HAP-1 (cell line): ENCODE results near the gene RNF123.

Source experiments
- DNase-seq, 2 experiments: peaks; one replicate each; pipeline ENCODE4 v3.0.0-alpha.2; 2016 to 2020; ENCODE audit warnings: low spot score in 2 of 2
- H3K27me3 ChIP-seq: fragments of 250-450 bp; sonication (Bioruptor Pico); 2 replicates; pipeline ENCODE4 v1.5.1; 2020; ENCODE audit warnings: low read depth, mild to moderate bottlenecking, moderate library complexity
- H3K36me3 ChIP-seq: fragments of 250-450 bp; sonication (Bioruptor Pico); replicated peaks from 2 replicates; pipeline ENCODE4 v1.5.1; 2020; ENCODE audit warnings: mild to moderate bottlenecking
- H3K4me1 ChIP-seq: fragments of 250-450 bp; sonication (Bioruptor Pico); 2 replicates; pipeline ENCODE4 v1.5.1; 2020; ENCODE audit warnings: mild to moderate bottlenecking
- H3K4me3 ChIP-seq: fragments of 250-450 bp; sonication (Bioruptor Pico); 2 replicates; pipeline ENCODE4 v1.5.1; 2020; ENCODE audit warnings: mild to moderate bottlenecking, moderate library complexity
- H3K9me3 ChIP-seq: fragments of 250-450 bp; sonication (Bioruptor Pico); 2 replicates; pipeline ENCODE4 v1.5.1; 2020; ENCODE audit warnings: mild to moderate bottlenecking, moderate library complexity
- in situ Hi-C: fragments of 300-500 bp; cut with MboI; formaldehyde crosslinking; loops from 3 replicates; pipeline ENCODE4 v1.14.3; 2020; ENCODE audit warnings: low sequenced_read_pairs, inconsistent platforms, mixed read lengths

The RNF123 gene

GRCh38 chr3:49757197-49757596 is 67.8 kb downstream of the RNF123 start:
- in situ Hi-C loops: no loop called here
- H3K4me3 ChIP-seq: no peak overlapping the region
- no peak for DNase-seq
- H3K36me3 ChIP-seq: no peaks in the 10 kb centered on the region; the same call in 1 of the 2 replicates
- no peaks in the 10 kb centered on the region for H3K9me3 ChIP-seq
- no peaks in the 10 kb centered on the region; the same call in 1 of the 2 replicates for H3K4me1 ChIP-seq
- no peaks in the 10 kb centered on the region for H3K27me3 ChIP-seq

GRCh38 chr3:49759226-49759625 is 69.9 kb downstream of the RNF123 start:
- H3K4me1 ChIP-seq: no peaks in the 10 kb centered on the region
- H3K36me3 ChIP-seq: no peaks in the 10 kb centered on the region; the same call in 1 of the 2 replicates
- H3K27me3 ChIP-seq: no peaks in the 10 kb centered on the region
- in situ Hi-C loops: no loop called here
- H3K9me3 ChIP-seq: no peaks in the 10 kb centered on the region
- no peak overlapping the region for H3K4me3 ChIP-seq
- DNase-seq: no peak

- H3K9me3 ChIP-seq: no peaks in the 10 kb centered on the region
- H3K27me3 ChIP-seq: no peaks in the 10 kb centered on the region
- no peak overlapping the region for H3K4me3 ChIP-seq
- in situ Hi-C loops: no loop called here
- no peaks in the 10 kb centered on the region; the same call in 1 of the 2 replicates for H3K36me3 ChIP-seq
- H3K4me1 ChIP-seq: no peaks in the 10 kb centered on the region
- no peak for DNase-seq
Measured at GRCh38 chr3:49761661-49762060, 72.3 kb downstream of the RNF123 start.

- H3K36me3 ChIP-seq: no peaks in the 10 kb centered on the region; the same call in 1 of the 2 replicates
- H3K4me1 ChIP-seq: no peaks in the 10 kb centered on the region
- H3K27me3 ChIP-seq: no peaks in the 10 kb centered on the region
- DNase-seq: no peak
- H3K4me3 ChIP-seq: no peak overlapping the region
- in situ Hi-C loops: no loop called here
- H3K9me3 ChIP-seq: no peaks in the 10 kb centered on the region
Measured at GRCh38 chr3:49763981-49764380, 74.6 kb downstream of the RNF123 start.

GRCh38 chr3:49769286-49769915 is 80.0 kb downstream of the RNF123 start:
- H3K9me3 ChIP-seq: no peaks in the 10 kb centered on the region
- peaks cover 7% of the 10 kb centered on the region for H3K36me3 ChIP-seq
- no peak for DNase-seq
- H3K4me1 ChIP-seq: no peaks in the 10 kb centered on the region
- in situ Hi-C loops: no loop called here
- no peaks in the 10 kb centered on the region for H3K27me3 ChIP-seq
- H3K4me3 ChIP-seq: no peak overlapping the region

- in situ Hi-C loops: no loop called here
- no peak for DNase-seq
- Histone ChIP-seq H3K9me3 (no peaks in the 10 kb centered on the region), H3K27me3 (no peaks in the 10 kb centered on the region), H3K4me3 (no peak overlapping the region), H3K4me1 (no peaks in the 10 kb centered on the region), H3K36me3 (peaks cover 9% of the 10 kb centered on the region)
Measured at GRCh38 chr3:49769926-49770325, 80.6 kb downstream of the RNF123 start.
